Cardiac atrium fibroblast (primary cell): ENCODE data around the gene PIK3C2B. TPM values are rescaled to one million over a fixed set of nuclear protein-coding genes. Genes with fewer than 3 reads are reported as not detected.

Source experiments
- total RNA-seq: library from RNA; depleted of rRNA; stranded (reverse); fragments of >200 nt; gene quantifications from 2 replicates; pipeline ENCODE4 v1.2.3, GENCODE V29; 2015

The PIK3C2B gene, protein sequence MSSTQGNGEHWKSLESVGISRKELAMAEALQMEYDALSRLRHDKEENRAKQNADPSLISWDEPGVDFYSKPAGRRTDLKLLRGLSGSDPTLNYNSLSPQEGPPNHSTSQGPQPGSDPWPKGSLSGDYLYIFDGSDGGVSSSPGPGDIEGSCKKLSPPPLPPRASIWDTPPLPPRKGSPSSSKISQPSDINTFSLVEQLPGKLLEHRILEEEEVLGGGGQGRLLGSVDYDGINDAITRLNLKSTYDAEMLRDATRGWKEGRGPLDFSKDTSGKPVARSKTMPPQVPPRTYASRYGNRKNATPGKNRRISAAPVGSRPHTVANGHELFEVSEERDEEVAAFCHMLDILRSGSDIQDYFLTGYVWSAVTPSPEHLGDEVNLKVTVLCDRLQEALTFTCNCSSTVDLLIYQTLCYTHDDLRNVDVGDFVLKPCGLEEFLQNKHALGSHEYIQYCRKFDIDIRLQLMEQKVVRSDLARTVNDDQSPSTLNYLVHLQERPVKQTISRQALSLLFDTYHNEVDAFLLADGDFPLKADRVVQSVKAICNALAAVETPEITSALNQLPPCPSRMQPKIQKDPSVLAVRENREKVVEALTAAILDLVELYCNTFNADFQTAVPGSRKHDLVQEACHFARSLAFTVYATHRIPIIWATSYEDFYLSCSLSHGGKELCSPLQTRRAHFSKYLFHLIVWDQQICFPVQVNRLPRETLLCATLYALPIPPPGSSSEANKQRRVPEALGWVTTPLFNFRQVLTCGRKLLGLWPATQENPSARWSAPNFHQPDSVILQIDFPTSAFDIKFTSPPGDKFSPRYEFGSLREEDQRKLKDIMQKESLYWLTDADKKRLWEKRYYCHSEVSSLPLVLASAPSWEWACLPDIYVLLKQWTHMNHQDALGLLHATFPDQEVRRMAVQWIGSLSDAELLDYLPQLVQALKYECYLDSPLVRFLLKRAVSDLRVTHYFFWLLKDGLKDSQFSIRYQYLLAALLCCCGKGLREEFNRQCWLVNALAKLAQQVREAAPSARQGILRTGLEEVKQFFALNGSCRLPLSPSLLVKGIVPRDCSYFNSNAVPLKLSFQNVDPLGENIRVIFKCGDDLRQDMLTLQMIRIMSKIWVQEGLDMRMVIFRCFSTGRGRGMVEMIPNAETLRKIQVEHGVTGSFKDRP (N-terminal part only)
- total RNA-seq: 0.36 and 1.5 TPM in 2 replicates

DNA sequence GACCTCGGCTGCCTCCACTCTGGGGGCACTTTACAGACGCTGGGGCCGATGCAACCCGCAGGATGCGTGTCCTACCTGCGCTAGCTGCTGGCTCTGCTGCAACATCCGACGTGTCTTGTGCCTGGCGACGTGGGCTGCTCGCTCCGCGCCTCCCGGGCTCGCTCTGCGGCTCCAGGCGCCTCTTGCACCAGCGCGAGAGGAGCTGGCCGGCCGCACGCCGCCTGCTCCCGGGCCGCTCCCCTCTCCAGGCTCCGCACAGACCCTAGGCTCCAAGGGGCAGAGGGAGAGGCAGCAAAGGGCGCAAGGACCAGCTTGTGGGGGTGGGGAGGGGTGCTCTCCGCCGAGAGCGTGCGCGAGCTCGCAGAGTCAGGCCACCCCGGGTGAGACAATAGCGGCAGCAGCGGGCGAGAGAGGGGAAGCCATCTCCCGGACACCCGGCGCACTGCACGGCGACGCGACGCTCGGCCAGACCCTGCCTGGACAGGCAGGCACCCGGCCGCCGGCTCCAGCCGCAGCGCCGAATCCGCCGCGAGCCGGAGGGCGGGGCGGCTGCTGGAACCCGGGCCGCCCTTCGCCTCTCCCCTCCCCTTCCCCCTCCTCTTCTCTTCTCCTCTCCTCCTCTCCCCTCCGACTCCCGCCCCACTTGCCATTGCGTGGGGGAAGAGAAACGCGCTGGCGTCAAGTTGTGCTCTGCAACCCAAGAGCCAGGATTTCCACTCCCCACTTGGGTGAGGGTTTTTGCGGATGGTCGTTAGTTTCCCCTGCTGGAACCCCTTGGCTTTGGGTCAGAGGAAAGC lies at the start of gene PIK3C2B:
Gene PIK3C2B (minus strand): TSS at position 525 of the 797 bp plus-strand sequence. CDS start 25,003 bp downstream, outside the sequence.

DNA sequence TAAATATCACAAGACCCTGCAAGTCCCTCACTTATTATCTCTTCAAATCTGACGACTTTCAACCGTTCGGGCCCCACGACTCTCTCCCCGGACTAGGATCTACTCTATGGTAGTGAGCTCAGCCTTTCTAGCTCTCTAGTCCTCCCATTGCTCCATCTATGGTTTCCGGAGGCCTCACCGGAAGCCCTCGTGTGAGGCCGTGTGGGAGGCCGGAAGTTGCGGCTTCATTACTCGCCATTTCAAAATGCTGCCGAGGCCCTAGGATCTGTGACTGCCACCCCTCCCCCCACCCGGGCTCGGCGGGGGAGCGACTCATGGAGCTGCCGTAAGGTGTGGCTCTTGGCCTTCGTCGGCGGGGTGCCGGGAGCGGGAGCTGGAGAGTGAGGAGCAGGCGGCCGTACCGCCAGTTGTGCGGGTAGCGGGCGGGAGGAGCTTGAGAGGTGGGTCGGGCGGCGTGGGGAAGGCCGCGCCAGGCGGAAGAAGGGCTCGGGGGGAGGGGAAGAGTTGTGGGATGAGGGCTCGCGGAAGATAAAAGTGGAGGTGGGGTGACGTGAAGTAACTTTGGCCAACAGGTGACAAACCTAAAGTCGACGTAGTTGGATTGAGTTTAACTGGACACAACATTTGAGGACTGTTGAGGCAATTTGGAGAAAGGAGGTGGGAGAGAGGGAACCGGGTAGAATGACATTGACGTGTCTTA lies 21.7 kb upstream of the PIK3C2B start, which contains the start of gene MDM4:
Gene MDM4 (plus strand): TSS at position 227 of the 700 bp plus-strand sequence. CDS start 9,113 bp downstream, outside the sequence.

Other genes with a start within 250 kb of the PIK3C2B start
- 3.7 and 37.0 TPM in 2 replicates for gene PLEKHA6, start 134.9 kb downstream of the PIK3C2B start, total RNA-seq
- 28.7 and 31.4 TPM in 2 replicates for gene PPP1R15B, start 83.0 kb downstream of the PIK3C2B start, total RNA-seq
- 10.7 and 13.0 TPM in 2 replicates for gene MDM4, start 21.6 kb upstream of the PIK3C2B start, total RNA-seq
- under 0.01 TPM in 1 of 2 replicates, not detected in the other for gene LRRN2, start 190.9 kb upstream of the PIK3C2B start, total RNA-seq